EL (cell line): Measurements from ENCODE around the gene BAHCC1.

Source experiments
- DNase-seq: peaks from one replicate; pipeline ENCODE4 v3.0.0-alpha.2; 2016

Gene BAHCC1

DNA sequence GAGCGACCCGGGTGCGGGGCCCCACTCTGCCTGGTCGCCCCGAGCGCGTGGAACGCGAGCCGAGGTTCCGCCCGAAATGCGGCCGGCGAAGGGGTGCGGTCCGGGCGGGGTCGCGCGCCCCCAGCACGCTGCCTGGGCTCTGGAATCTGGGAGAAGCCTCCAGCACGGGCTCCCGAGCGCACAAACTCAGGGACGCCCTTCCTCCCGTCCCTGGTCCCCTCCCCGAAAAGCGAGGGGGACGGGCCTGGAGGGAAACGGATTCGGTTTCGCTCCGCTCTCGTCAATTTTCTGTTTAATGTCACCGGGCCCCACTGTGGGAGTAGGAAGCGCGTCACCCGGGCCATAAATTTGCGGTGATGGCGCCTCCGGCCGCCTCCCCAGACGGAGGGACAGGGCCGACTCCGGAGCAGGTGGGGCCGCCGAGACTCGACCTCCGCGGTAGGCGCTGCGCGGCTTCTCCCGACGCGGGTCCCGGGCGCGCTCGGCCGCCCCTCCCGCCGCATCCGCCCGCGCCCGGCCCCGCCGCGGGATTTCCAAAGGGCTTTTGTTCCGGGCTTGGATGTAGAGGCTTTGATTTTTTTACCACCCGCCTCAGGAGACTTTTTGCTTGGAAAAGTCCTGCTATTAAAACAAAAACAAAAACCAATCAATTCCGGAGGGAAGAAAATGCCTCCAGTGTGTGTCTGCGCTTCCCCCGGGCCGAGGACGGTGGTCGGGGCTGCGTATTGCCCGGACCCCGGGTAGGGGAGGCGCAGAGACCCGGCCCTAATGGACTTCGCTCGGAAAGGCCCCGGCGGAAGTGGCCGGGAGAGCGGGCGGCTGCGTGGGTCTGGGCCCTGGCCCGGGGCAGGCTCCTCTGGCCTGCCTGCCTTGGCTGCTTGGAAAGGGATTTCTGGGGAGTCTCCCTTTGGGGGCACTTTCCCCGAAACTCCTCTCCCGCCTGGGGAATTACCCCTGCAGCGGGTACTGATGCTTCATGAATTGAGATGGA is 7.9 kb upstream of the BAHCC1 start:
- peak; percentile 69 for DNase-seq

DNA sequence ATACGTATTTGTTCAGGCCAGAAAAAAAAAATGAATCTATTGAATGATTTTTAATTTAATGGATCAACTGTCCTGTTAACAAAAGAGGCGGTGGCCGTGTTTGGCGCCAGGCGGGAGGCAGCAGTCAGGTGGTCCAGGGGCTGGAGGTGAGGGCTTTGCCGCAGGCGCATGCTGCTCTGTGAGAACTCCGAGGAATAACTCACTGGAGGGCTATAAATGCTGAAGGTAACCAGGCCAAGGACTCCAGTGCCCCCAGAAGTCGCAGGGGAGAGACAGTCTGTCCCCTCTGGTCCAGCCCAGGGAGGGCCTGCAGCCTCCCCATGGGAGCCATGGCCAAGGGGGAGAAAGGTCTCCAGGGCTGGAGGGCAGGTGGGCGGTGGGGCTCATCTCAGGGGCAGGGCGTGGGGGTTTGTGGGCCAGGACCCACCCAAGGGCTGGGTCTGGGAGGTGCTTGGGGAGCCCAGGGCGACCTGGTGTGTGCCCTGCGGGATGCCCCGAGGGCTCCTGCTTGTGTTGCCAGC is 7.1 kb upstream of the BAHCC1 start:
- DNase-seq: no peak

DNA sequence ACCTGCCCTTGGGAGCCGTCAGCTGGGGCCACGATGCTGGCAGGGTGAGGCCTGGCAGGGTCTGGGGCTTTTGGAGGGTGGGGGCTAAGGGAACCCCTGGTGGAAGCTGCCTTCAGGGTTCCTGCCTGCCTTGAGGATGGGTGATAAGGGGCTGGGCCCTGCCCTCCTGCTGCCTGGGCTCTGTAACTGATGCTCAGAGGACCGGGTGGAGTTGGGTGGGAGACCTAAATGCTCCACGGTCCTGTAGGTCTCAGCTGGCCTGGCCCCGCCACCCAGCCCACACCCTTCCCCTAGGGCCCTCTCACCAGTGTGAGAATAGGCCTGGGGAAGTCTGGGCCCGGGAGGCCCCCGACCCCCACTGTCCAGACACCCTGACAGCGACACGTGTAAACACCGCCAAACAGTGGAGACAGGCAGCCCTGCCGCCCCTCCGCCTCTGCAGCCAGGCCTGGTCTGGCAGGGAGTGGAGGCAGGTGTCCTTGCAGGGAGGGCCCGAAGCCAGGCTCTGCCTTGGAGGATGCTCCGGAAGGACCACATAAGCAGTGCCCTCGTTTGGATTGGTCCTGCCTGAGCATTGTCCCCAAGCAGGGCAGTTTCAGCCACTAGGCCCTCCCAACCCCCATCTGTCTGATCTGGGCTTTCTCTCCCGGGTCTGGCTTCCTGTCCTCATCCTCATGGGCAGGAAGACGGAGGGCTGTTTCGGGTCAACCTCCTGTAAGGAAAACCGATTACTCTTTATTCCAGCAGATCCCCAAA is 6.5 kb upstream of the BAHCC1 start:
- DNase-seq: no peak

DNA sequence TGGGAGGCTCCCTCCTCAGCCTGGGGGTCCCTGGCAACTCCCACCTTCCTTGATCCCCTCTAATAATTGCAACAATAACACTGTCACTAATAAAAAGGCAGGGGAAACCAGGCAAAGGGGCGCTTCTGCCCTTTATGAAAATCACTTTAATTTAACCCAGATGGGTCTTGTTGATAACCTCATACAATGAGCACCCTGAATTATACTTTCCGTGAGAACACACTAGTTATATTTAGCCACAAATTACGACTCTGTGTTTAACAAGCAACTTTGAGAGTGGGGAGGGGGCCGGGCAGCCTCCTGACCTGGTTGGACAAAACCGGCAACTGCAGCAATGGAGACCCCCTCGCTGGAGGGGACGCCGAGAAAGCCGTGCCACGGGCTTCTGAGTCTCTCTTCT is 5.7 kb upstream of the BAHCC1 start:
- no peak for DNase-seq

DNA sequence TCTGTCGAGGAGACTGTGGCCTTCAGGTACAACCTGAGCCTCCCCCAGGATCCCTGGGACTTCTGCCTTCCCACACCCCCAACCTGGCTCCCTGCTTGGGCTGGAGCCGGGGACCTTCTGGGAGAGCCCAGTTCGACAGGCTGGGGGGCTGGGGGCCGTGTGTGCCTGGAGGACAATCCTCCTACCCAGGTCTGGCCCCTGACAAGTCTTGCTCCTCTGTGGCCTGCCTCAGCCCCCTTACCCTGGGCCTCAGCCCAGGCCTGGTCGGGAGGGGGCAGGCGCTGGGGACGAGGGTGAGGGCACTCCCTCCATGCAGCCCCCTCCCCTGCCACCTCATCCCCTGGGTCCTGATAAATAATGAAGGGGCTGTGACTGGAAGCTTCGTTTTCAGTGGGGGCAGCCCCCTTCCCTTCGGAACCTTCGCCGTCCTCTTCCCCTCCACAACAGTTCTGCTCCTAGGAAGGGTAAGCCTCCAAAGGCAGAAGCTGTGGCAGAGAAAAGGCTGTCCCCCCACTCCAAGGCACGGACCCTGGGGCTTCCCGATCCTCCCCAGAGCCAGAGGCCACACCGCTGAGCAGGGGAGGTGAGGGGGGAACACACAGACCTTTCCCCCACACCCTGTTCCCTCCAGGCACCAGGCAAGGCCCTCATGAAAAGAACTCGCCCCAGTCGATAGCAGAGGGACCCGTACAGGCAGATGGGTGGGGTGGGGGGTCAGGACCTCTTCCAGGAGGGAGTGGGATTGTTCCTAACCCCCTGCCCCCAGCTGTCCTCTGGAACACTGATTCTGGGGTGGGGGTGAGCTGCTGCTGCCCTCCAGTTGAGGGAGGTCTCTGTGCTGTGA is 5.0 kb upstream of the BAHCC1 start:
- DNase-seq: no peak

DNA sequence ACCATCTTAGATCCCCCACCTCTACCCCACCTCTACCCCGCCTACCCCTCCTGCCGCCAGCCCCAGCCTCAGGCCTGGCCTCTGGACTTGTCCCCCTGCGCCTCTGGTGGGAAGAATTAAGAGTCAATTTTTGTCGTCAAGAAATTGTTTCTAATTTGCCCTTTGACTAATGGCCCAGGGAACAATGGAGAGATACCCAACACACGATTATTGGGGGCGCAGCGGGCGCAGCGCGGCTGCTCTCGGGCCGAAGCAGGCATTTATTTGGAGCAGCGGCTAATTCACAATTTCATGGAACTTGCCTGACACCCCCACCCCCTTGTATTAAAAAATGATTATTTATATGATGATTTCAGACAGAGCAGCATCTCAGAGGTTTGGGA is 4.4 kb upstream of the BAHCC1 start:
- DNase-seq: no peak

DNA sequence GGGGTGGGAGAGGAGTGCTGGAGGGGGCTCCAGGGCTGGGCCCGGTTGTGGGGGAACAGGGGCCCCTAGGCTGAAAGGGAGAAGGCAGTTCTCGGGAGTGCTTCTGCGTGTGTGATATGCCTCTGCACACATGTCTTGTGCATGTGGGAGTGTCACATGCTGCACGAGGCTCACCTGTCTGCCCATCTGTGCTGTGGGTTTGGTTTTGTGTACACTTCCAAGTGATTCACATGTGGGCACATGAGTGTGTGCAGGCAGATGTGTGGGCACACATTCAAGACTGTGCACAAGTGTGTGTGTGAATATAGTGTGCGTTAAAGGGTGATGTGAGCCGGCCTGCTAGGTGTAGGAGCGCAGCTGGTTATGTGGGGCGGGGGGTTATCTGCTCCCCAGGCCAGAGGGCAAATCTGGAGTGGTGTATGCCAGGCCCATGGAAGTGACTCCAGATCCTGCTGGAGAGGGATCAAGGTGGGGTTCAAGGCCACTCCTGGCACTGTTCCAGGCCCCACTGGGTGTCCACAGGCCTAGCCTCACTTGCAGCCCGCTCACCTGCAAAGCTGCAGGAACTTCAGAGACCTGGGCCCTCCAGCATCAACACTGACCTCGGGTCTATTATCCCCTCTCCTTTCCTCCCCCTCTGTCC is 3.8 kb upstream of the BAHCC1 start:
- no peak for DNase-seq

DNA sequence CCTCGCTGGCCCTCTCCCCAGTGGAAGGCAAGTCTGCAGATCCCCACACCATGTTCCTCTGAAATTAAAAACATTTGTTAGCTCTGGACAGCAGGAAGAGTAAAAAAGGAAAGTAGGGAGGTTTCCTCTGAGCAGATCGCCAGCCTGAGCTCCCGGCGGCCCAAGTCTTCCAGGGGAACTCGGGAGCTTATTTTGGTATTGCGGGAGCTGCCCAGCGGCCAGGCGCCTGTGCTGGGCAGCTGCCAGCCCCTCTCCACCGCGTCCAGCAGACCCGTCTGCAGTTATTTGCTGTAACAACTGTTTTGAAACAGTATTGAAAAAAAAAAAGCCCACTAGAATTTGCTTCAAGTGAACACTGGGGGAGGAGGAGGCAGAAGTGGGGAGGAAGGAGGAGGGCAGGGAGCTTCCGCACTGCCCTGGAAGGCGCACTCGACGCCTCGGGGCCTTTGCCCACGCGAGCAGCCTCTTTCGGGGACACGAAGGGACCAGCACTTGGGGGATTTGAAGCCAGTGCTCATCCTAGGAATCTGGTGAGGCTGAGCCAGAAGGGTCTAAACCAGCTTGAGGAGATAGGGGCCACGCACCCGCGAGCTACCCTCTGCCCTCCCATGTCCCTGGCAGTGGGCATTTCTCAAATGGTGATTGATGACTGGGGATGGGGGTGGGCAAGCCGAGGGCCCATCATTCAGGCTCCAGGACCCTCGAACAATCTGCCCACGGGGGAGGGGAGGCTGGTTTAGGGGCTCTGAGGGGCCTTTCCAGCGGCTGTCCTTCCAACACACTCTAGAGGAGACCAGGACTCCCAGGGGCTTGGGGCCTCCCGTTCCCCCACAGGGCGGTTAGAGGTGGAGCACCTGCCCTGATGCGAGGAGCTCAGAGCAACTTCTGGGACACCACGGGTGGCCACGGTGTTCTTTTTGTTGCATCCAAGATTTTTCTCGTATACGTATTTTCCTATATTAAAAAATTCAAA is 3.0 kb upstream of the BAHCC1 start:
- peak; percentile 35 for DNase-seq

DNA sequence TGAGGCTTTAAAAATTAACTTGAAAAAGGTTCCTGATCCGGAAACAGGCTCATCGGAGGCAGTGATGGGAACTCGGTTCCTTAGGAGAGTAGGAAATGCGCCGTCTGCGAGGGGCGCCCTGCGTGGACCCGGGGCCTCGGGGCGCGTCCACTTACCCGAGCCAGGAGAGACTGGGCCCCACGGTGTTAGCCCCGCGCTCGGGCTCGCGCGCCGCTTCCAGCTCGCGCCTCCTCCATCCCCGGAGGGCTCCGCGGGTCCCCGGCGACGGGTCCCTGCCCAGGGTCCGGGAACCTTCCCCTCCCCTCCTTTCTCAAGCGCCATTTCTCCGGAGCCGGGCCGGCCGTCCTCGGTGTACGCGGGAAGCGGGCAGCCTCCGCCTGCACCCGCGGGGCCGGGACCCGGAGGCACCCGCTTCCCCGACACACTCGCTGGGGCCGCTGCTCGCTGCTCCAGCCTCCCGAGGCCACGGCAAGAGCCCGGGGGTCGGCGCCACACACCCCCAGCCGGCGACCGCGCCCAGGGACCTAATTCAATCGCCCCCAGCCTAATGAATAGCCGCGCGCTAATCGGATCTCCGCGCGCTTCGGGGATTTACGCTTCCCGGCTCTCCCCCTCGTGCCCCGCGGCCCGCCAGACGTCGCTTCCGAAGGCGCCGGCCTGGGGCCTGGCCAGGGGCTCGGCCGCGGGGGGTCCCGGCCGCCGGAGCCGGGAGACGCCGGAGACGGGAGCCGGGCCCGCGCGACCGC is 2.2 kb upstream of the BAHCC1 start:
- no peak for DNase-seq

DNA sequence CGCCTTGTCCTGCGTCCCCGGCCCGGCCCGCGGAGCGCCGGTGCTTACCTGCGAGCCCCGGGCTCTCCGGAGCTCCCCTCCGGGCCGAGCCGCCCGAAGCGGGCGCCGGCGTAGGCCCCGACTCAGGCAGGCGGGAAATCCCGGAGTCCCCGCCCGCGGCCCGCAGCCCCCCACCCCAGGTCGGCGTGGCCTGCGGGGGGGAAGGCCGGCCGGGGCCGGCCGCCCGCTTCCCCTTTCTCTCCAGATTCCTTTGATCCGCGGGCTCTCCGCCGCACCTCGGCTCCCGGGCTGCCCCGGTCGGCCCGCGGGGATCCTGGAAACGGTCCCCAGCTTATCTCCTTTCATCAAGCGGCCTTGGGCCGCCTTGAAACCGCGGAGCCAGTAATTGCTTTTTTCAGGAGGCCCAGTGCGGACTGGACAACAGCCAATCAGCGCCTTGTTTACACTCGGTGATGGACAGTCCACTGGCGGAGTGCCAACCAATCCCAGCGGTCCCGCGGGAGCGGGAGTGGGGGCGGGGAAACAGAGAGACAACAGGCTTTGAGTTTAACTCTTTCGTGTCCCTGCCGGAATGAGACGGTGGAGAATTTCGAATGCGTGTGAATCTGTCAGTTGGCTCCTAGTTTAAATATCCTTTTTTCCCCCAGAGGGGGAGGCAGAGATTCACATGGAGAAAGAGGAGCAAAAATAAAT is 1.4 kb upstream of the BAHCC1 start:
- peak; percentile 100 for DNase-seq

DNA sequence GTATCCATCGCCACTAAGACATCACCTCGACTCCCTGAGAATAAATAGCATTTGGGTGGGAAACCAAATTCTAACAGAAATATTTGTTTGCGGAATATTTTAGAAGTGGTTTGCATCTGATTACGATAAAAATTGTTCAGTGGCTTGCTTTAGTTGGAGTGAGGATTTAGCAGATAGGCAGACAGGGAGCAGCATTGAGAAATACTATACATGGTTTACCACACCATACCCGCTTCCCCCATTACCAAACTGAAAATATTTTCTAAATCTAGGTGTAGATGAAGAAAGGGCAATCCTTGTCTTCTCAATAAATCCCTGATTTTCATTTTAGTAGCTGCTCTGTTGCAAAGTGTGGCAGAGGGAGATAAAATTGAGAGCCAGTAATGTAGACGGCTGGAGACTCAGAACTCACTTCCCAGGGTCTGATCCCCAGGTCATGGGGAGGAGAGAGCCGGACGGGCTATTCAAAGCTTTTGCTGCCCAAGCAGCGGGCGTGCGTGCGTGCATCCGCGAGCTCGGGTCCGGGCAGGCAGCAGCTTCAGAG is 808 bp upstream of the BAHCC1 start:
- DNase-seq: no peak

DNA sequence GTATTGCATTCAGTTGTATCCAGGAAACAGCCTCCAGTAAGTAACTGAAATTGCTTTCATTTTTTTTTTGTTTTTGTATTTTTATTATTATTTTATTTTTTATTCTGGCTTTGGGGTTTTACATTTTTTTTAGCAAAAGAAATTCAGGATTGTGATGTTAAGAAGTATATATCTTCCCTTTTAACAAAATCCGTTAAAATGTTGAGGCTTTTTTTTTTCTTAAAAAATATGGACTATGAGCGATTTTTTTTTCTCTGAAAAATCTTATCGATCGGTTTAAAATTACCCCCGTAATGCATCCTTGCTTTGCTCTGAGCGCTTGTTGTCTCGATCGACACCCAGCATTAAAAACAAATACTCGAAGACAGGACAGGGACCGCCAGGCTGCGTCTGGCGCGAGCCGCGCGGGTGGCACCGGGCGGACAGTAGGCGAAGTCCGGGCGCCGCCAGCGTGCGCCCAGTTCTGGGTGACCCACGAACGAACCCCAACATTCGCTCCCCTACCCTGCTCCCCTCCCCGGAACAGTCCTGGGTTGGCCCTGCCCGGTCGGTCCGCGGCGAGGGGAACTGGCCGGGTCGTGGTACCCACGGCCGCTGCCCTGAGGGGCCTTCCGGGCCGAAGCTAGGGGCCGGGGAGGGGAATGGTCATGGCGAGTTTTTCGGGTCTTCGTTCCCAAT is 482 bp downstream of the BAHCC1 start:
- peak; percentile 29 for DNase-seq

DNA sequence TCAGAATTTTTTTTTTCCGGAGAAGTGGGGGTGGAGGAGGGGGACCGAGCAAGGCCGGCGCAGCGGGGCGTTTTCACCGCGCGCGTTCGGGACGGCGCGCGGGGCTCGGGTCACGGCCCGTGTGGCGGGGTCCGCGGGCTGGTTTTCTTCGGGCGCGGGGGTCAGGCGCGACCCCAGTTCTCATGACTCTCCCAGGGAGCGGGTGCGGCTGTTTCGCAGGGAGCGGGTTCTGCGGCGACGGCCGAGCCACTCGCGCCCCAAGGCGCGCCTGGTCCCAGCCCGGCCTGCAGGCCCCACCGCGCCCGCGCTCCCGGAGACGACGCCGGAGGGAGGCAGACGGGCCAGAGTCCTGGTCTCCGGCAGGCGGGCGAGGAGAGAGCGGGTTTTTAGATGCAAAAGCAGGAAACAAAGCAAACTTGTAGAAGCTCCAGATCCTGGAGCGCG is 1.0 kb downstream of the BAHCC1 start:
- no peak for DNase-seq

DNA sequence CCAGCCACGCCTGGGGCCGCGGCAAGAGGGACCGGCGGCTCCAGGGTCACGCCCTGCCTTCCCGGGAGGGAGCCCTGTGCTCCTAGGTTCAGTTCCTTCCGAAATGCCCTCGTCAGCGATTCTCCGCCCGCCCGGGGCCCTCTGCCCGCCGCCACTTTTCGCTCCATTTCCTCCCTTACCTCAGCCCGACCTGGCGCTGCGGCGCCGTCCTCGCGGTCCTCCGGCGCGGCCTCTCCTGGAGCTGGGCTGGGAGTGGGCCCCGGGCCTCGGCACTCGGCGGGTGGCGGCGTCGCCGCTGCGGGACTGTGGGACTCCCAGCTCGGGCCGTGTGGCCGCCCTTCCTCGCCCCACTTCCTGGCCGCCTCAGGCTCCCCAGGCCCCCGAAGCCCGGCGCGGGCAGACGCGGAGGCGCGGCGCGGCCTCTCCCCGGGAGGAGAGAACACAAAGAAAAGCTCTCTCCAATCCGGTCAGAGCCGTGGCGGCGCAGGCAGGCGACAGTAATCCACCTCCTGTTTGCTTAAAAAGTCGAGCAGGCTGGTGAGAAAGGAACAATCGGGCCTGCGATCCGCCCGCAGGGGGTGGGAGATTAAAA is 1.6 kb downstream of the BAHCC1 start:
- DNase-seq: peak; percentile 65

DNA sequence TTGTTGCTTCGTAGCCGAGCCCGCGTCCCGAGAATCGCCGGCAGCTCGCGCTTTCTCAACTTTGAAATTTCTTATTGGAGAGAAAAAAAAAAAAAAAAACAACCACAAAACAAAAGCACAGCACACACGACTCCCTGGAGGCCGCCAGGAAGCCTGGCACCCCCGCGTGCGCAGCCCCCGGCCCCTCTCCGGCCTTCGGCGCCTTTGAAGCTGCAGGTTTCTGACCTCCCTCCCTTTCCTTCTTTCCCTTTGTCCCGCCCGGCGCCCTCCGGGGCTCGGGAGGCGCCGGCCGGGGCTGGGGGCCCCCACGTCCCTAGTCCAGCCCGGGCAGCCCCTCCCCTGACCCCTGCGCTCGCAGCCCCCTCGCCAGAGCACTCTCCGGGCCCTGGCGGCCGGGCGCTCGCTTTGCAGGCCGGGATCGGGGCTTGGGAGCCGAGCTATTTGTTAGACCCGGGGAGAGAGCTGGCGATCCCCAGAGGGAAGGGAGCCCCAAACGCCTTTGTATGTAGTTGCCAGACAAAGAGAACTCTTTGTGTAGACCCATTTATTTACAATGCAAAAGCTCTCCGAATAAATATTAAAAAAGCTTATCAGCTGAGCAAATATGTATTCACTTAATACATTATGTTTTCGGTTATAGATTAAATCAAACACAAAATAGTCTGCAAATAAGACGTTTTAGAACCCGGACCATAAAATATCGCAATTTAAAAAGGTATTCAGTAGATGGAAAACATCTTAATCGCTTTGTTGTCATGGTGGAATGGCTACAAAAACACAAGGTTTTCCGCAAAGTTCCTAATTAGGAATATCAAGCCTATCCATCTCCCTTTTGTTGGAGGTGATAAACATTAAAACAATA is 2.3 kb downstream of the BAHCC1 start:
- DNase-seq: peak; percentile 75

DNA sequence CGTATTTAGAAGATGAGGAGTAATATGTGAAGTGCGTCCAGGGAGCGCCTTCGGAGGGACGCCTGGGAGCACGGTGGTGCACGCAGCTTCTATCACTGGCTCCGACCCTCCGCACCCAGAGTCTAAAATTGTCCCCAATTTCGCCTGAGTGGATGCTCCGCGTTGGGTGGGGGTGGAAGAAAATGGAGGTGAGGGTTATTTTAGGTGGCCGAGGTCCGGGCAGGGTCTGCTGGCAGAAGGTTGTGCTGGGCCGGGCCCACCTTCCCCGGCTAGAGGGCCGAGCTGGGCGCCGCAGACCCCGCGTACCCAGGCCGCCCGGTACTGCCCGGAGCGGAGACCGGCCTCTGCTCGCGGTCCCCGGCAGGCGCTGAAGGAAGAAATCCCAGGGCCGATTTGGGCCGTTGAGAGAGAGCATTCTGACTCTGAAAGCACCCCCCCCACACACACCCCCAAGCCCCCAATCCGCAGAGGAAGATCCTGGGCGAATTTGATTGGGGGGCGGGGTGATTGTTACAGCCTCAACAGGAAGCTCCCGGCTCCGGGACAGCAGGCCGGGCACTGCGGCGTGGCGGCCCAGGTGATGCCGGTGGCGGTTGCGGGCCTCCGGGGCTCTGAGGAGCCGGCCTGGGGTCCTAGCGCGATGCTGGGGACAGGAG is 3.0 kb downstream of the BAHCC1 start:
- DNase-seq: no peak
